Prostate gland (tissue), 2 donors: ENCODE measurements around the gene GABRD. TPM values are rescaled to one million over a fixed set of nuclear protein-coding genes. Genes with fewer than 3 reads are reported as not detected.

Experiments used
- DNase-seq: peaks from one replicate; pipeline ENCODE4 v3.0.0-alpha.2; 2019; ENCODE audit warnings: low spot score
- H3K27ac ChIP-seq, 2 donors: fragments of 200-600 bp; sonication (generic); 2 replicates each; pipeline ENCODE4 v1.5.1; 2017 to 2019
- H3K27me3 ChIP-seq: fragments of 200-600 bp; sonication (generic); replicated peaks from 2 replicates; pipeline ENCODE4 v1.5.1; 2019; ENCODE audit not compliant: insufficient read depth
- H3K36me3 ChIP-seq, 2 donors: fragments of 200-600 bp; sonication (generic); 1 replicate in 1 of 2; 2 replicates in 1 of 2; pipeline versions ENCODE4 v1.5.1 to v1.8.1; 2017 to 2019
- H3K4me1 ChIP-seq: fragments of 200-600 bp; sonication (generic); replicated peaks from 2 replicates; pipeline ENCODE4 v1.5.1; 2019
- H3K4me3 ChIP-seq, 2 donors: fragments of 200-600 bp; sonication (generic); 2 replicates each; pipeline ENCODE4 v1.5.1; 2017 to 2019
- H3K9me3 ChIP-seq: fragments of 200-600 bp; sonication (generic); 2 replicates; pipeline ENCODE4 v1.5.1; 2017
- POLR2A ChIP-seq: fragments of 450-650 bp; IDR thresholded peaks from one replicate; pipeline ENCODE4 v1.6.1; 2016; ENCODE audit warnings: antibody characterized with exemption, mild to moderate bottlenecking
- POLR2AphosphoS5 ChIP-seq: sonication (generic); formaldehyde crosslinking; IDR thresholded peaks from one replicate; pipeline ENCODE4 v1.6.1; 2017; ENCODE audit warnings: antibody characterized with exemption
- WGBS: methylation state at CpG from one replicate; pipeline ENCODE4 v1.1.5; 2018; 5-methylcytosine and 5-hydroxymethylcytosine counted together
- intact Hi-C: fragments of 100-400 bp; cut with DNase I; formaldehyde crosslinking; loops from one replicate; pipeline ENCODE4 v1.14.2; 2022
- total RNA-seq, 2 donors: library from RNA; depleted of rRNA; stranded (reverse); fragments of >200 nt; gene quantifications; one replicate each; pipeline ENCODE4 v1.1.0, GENCODE V29; 2016
- TF ChIP-seq, protein P1 (sequence below), 4 experiments: fragments of 200-600 bp in 2 of 4; fragments of 450-650 bp in 2 of 4; sonication (generic) in 2 of 4; IDR thresholded peaks; 1 replicate in 3 of 4; 2 replicates in 1 of 4; pipeline ENCODE4 v1.5.1; 2016 to 2019; ENCODE audit warnings: antibody characterized with exemption in 4 of 4, mild to moderate bottlenecking in 2 of 4, moderate library complexity in 2 of 4

Gene GABRD
- total RNA-seq, 2 donors from 2014 or later, result 0.32 to 7.6 TPM

DNA sequence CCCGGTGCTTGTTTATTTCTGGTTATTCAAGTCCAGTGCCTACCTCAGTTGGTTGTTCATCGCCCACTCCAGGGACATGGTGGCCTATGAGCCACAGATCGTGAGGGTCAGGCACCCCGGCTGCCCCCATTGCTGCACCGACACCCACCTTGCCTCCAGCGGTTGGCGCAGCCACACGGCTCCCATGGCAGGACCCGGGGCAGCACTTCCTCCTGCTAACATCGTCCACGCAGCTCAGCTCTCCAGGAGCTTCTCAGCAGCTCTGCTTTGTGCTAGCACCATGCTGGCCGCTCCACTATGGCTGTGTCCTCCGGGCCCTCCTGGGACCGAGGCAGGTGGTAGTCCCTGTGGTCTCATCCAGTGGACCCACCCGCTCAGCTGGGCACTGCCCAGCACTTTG is 17.1 kb downstream of the GABRD start:
- intact Hi-C loops, result no loop called here
- Histone ChIP-seq H3K9me3 (no peaks in the 10 kb centered on the region), H3K27ac (no peak overlapping the region), H3K27me3 (peaks cover 2% of the 10 kb centered on the region), H3K36me3 (no peaks in the 10 kb centered on the region), H3K4me1 (no peaks in the 10 kb centered on the region), H3K4me3 (no peak overlapping the region)
- no peak for DNase-seq
- 92% methylated on average over 15 of the region's 15 CpGs for WGBS
- TF ChIP-seq POLR2AphosphoS5 (no peak), POLR2A (no peak)
- TF ChIP-seq, protein P1, sequence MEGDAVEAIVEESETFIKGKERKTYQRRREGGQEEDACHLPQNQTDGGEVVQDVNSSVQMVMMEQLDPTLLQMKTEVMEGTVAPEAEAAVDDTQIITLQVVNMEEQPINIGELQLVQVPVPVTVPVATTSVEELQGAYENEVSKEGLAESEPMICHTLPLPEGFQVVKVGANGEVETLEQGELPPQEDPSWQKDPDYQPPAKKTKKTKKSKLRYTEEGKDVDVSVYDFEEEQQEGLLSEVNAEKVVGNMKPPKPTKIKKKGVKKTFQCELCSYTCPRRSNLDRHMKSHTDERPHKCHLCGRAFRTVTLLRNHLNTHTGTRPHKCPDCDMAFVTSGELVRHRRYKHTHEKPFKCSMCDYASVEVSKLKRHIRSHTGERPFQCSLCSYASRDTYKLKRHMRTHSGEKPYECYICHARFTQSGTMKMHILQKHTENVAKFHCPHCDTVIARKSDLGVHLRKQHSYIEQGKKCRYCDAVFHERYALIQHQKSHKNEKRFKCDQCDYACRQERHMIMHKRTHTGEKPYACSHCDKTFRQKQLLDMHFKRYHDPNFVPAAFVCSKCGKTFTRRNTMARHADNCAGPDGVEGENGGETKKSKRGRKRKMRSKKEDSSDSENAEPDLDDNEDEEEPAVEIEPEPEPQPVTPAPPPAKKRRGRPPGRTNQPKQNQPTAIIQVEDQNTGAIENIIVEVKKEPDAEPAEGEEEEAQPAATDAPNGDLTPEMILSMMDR (IDR thresholded peaks at IDR 0.05), result no peak

DNA sequence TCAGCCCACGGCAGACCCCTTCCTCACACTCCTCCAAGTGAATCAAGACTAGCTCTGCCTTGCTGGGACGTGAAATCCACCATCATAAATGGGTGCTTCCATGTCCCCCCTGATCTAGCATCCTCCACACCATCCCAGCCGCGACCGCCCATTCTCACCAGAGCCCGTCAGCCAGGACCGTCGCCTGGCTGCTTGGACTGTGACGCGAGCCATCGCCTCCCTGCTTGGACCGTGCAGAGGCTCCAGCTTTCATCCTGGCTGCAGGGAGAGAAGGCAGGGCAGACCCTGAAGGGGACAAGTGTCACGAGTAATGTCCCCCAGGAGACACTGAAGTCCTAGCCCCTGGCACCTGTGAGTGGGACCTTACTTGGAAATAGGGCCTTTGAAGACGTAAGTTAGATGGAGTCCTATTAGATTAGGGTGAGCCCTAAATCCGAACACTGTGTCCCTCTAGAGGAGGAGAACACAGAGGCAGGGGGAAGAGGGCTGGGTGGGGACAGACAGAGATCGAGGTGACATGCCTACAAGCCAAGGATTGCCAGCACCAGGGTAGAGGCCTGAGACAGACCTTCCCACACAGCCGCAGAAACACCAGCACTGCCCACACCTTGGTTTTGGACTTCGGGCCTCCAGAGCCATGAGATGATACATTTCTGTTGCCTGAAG is 18.3 kb downstream of the GABRD start:
- H3K36me3 ChIP-seq, result no peaks in the 10 kb centered on the region
- no peak for DNase-seq
- WGBS, result 83% methylated on average over 18 of the region's 18 CpGs
- no peaks in the 10 kb centered on the region for H3K4me1 ChIP-seq
- no peak overlapping the region for H3K27ac ChIP-seq
- no peaks in the 10 kb centered on the region for H3K9me3 ChIP-seq
- TF ChIP-seq POLR2A, result no peak
- TF ChIP-seq, protein P1 (IDR thresholded peaks at IDR 0.05), result no peak
- TF ChIP-seq POLR2AphosphoS5, result no peak
- H3K27me3 ChIP-seq, result no peaks in the 10 kb centered on the region
- no peak overlapping the region for H3K4me3 ChIP-seq
- intact Hi-C loops, result no loop called here

DNA sequence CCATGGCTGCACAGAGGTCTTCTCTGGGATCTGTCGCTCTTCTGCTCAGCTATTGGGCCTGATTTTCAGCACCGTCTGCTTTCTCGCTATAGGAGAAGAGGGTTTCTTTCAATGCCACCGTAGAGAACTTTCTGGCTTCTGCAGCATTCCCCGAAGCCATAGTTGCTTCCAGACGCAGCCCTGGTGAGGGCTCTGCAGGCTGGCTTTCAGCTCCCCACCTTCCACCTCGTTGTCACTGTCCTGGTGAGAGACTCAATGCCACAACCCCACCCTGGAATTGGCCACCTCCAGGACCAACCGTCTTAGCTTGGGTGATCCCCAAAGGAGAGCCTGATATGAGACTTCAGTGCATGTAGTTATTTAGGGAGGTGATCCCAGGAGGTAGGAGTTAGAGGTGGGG is 19.1 kb downstream of the GABRD start:
- Histone ChIP-seq H3K4me3 (no peak overlapping the region), H3K36me3 (no peaks in the 10 kb centered on the region), H3K27ac (no peak overlapping the region), H3K27me3 (no peaks in the 10 kb centered on the region), H3K9me3 (no peaks in the 10 kb centered on the region), H3K4me1 (no peaks in the 10 kb centered on the region)
- TF ChIP-seq, protein P1 (IDR thresholded peaks at IDR 0.05), result no peak
- TF ChIP-seq POLR2AphosphoS5 (no peak), POLR2A (no peak)
- no peak for DNase-seq
- intact Hi-C loops, result no loop called here
- 91% methylated on average over 8 of the region's 8 CpGs for WGBS

DNA sequence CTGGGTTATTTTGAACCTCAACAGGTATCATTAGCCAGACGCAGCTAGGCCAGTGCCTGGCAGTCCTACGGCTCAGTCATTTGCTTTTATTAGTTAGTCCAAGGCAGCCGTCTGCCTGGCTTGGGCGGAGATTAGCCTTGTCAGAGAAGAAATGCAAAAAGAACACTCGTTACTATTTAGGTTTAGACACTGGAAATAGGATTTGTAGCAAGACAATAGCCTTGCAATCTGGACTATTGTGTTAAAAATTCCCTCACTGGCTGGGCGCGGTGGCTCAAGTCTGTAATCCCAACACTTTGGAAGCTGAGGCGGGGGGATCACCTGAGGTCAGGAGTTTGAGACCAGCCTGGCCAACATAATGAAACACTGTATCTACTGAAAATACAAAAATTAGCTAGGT is 20.1 kb downstream of the GABRD start:
- intact Hi-C loops, result no loop called here
- DNase-seq, result no peak
- Histone ChIP-seq H3K4me1 (no peaks in the 10 kb centered on the region), H3K27me3 (no peaks in the 10 kb centered on the region), H3K27ac (no peak overlapping the region), H3K4me3 (no peak overlapping the region), H3K36me3 (no peaks in the 10 kb centered on the region), H3K9me3 (no peaks in the 10 kb centered on the region)
- 77% methylated on average over 8 of the region's 8 CpGs for WGBS
- TF ChIP-seq POLR2AphosphoS5 (no peak), POLR2A (no peak)
- TF ChIP-seq, protein P1 (IDR thresholded peaks at IDR 0.05), result no peak

DNA sequence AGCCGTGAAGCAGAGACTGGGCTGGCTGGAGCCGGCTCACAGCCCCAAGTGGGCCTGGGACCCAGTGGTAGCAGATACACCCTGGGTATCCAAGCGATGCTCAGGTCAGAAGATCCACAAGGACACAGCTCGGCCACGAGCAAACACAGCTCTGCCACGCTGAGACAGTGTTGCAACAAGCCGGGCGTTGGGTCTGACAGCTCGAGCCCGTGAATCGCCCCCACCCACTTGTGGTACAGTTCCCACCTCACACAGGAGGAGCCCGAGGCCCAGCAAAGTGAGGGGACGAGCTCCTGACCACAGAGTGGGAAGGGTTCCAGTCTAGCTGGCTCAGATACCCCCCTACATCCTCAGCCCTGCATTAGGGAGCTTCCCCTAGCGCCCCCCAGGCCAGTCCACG is 22.2 kb downstream of the GABRD start:
- intact Hi-C loops, result loop anchor here (10.0 kb wide), 1 partner anchor 77 kb away; no protein-coding TSS in a partner anchor
- DNase-seq, result no peak
- no peaks in the 10 kb centered on the region for H3K36me3 ChIP-seq
- no peaks in the 10 kb centered on the region for H3K9me3 ChIP-seq
- H3K27me3 ChIP-seq, result no peaks in the 10 kb centered on the region
- WGBS, result 82% methylated on average over 10 of the region's 15 CpGs
- H3K4me3 ChIP-seq, result no peak overlapping the region
- peaks cover 3% of the 10 kb centered on the region for H3K4me1 ChIP-seq
- TF ChIP-seq POLR2A (no peak), POLR2AphosphoS5 (no peak)
- TF ChIP-seq, protein P1 (IDR thresholded peaks at IDR 0.05), result no peak
- H3K27ac ChIP-seq, result no peak overlapping the region
